ENCODE results near the gene CACFD1.
A peak's percentile ranks its signal among the peaks of the same experiment; 100 is the strongest.

Gene CACFD1
- 1.8 to 7.2 reads per million in 2 experiments for total RNA-seq

DNA sequence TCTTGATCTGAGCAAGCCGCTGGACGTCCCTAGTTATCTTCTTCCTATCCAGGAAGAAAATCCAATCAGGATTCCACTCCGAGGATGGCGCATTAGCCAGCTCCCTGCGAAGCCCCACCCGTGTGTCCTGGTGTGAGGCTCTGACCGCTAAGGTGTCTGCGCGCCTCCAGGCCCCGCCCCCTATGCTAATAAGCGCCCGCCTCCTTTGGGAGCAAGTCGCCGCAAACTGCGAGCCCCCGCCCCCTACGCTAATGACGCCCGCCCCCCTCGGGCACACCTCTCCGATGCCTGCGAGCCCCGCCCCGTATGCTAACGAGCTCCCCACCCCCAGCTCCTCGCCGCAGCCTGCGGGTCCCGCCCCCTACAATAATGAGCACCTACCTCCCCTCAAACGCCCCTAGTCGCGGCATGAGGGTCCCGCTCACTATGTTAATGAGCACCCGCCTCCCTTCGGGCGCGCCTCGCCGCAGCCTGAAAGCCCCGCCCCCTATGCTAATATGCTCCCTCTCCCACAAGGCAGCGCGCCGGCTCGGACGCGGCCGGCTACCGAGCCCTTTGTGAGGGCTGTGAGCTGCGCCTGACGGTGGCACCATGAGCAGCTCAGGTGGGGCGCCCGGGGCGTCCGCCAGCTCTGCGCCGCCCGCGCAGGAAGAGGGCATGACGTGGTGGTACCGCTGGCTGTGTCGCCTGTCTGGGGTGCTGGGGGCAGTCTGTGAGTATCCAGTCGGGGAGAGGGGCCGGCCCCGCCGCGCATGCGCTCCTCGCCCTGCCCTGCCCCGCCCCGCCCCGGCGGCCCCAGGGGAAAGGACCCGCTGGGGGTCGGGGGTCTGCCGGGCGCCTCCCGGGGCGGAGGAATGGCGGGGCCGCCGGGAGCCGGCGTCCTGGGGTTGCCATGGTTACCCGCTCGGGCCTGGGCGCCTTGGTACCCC lies at the start of gene CACFD1:
CACFD1 (plus strand) TSS at position 503 of the 929 bp plus-strand sequence; CDS start at position 592, 89 bp downstream.
- peak; percentile 90 for DNase-seq (ENCODE audit: low read depth)

DNA sequence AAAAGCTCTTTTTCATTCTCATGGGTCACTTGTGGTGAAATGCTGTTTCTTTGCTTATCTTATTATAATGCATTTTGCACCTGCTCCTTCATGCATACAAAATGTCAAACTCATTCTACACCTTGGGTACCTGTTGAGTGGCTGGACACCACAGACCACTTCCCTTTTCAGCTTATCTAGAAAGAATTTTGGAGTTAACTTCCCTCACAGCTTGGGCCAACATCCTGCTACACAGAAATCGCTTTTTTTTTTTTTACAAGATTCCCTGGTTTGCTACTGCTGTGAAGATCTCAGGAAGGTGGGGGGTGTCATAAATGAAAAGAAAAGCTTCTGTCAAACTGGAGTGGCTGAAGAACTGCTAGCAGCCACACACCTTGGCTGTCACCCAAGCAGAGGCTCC lies 44.6 kb upstream of the CACFD1 start:
- no peak for DNase-seq (ENCODE audit: low read depth)

DNA sequence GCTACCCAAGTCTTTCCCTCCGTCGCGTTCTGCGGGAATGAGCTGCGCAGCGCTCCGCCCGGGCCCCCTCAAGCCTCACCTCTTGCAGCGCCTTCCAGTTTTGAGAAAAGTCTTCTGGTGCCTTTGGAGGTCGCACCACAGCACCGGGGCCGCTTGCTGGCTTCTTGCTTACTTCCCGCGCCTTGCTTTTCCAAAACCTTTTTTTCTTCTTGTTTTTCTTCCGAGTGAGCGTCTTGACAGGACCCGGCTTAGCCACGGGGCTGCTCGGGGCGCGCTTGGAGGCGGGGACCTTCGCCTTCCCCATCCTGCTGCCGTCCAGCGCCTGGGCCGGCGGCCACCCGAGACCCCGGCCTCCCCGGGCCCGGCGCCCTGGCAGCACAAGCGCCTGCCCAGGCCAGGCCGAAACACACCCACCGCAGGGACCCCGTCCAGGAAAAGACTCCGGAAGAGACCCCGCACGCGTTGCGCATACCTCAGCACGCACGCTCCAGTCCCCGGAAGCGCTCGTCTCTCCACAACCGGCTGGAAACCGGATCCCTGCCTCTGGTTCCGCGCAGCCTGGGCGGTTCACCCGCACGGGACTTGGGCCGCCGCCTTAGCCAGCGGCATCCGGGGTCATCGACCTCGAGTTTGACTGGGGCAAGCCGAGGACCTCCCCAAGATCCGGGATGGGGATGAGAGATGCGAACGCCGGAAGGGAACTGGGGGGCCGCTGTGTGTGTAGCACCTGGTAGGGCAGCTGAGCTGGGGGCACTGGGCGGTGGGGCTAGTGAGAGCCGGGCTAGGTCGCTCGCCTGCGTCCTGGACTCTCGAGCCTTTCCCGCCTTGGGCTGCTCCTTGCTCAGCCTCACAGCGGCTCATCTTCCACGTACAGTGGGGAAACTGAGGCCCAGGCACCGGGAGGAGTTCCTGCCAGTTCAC lies 42.0 kb upstream of the CACFD1 start, which contains the start of gene REXO4:
REXO4 (minus strand) TSS at position 470 of the 921 bp plus-strand sequence; CDS start at position 304, 166 bp downstream.
- peak; percentile 66 for DNase-seq (ENCODE audit: low read depth)

DNA sequence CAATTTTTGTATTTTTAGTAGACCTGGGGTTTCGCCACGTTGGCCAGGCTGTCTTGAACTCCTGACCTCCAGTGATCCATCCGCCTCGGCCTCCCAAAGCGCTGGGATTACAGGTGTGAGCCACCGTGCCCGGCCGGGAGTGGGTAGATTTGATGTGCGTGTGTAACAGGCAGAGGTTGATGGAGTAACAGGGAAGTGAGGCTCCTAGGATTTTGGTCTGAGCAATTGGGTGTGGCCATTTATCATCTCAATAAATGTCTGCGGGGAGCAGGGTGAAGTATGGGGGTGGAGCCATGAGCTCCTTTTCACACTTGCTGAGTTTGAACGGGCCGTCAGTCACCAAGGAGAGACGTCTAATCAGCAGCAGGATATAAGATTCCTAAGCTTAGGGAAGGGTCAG lies 40.8 kb upstream of the CACFD1 start:
- no peak for DNase-seq (ENCODE audit: low read depth)

DNA sequence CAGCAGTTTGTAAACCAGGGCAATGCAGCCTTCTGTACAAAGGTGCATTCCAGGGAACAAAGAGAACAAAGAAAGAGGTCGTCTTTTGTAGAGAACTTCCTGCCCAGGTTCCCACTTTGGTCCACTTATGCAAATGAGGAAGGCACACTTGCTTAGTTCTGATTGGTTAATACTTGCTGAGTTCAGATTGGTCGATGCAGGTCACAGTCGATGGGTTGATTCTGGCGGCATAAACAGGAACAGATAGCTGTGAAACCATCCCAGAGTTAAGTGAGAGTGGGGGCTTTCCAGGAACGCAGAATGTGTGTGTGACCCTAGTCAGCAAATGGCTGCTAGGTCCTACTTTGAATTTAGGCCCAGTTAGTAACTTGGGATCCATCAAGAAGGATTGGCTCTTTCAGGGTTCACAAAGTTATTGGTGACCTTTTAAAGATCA lies 39.4 kb upstream of the CACFD1 start:
- DNase-seq (ENCODE audit: low read depth): no peak

DNA sequence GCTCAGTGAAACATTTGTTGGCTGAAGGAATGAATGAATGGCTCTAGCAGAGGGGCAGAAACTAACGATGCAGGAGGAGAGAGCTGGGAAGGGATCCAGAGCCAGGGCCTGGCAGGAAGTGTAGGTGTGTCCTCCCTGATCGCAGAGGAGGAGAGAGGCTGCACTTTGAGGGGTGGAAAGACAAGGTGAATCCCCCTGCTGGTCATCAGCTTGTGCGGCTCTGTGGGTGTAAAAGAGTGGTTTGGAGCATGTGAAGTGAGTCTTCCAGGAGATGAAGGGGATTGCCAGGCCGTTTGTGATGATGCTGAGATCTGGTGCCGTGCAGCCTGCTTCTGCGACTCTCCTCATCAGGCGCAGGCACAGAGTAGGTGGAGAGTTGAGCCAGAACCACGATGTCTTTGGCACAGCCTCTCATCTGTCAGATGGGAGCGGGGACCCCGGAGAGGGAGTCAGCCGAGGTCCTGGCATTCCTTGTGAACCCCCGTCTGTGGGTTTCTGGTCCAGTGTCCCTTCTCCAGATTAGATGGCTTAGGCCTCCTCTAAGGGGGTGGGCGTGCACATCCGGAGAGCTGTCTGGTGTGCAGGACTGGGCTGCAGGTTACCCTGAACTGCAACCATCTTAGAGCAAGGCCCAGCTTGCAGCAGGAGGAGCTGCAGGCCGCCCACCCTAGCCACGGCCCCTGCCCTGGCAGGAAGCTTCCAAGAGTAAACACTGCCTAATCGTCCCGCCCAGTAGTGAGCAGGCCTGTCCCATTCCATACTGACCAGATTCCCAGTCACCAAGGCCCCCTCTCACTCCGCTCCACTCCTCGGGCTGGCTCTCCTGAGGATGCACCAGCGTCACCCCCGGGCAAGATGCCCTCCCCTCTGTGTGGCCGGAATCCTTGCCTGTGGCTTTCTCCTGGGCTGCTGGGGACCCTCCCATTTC lies 37.9 kb upstream of the CACFD1 start, which contains the start of gene ADAMTS13:
ADAMTS13 (plus strand) TSS at position 753 of the 928 bp plus-strand sequence; CDS start at position 830, 77 bp downstream.
- DNase-seq (ENCODE audit: low read depth): no peak

DNA sequence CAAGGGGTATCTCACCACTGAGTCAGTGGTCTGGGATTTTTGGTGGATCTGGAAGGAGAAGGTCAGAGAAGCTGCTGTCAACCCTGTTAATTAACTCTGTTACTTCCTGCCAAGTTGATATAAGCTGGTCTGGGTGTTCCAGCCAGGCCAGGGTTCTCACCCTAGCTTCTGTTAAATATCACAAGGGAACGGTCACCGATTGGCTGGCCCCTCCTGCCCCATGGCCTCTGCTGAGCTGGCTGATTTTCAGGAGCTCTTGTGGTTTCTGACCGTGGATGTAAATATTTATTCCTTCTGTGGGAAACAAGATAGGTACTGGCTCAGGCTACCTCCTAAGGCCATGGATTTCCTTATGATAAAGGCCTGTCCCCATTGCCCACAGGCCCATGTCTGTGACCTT lies 36.6 kb upstream of the CACFD1 start:
- DNase-seq (ENCODE audit: low read depth): no peak

DNA sequence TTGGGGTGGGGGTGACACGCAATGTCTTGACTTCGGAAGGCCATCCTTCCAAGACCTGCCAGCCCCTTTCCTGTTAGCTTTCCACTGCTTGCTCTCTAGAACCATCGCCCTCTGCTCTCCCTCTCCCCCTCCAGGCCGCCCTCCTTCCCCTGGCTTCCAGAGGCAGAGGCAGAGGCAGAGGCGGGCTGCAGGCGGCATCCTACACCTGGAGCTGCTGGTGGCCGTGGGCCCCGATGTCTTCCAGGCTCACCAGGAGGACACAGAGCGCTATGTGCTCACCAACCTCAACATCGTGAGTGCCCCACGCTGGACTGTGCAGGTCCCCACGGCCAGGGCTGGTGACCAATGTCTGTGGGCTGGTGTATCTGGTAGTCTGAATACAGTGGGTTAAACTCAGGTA lies 35.6 kb upstream of the CACFD1 start:
- no peak for DNase-seq (ENCODE audit: low read depth)

DNA sequence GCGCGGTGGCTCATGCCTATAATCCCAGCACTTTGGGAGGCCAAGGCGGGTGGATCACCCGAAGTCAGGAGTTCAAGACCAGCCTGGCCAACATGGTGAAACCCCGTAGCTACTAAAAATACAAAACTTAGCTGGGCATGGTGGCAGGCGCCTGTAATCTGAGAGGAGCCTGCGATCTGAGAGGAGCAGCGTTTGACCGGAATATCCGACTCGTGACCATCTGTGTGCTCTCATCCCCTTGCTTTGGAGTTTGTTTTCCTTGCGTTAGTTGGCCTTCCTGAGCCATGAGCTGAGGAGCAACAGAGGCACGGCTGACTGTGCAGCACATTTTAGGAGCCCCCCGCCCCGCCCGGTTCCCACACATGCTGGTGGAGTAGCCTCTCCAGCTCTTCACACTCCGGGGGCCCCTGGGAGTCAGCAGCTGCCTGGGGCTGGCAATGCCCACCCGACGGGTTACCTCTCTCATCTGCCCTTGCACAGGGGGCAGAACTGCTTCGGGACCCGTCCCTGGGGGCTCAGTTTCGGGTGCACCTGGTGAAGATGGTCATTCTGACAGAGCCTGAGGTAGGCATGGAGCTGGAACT lies 34.6 kb upstream of the CACFD1 start:
- no peak for DNase-seq (ENCODE audit: low read depth)

DNA sequence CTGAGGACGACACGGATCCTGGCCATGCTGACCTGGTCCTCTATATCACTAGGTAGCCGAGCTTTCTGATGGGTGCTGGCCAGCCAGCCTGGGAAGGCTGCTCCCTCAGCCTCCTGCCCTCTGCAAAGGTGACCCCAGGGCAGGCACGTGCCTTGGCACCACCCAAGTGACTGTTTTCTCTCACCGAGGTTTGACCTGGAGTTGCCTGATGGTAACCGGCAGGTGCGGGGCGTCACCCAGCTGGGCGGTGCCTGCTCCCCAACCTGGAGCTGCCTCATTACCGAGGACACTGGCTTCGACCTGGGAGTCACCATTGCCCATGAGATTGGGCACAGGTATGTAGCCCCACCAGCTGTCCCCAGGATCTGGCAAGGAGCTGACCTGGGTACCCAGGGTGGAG lies 33.8 kb upstream of the CACFD1 start:
- DNase-seq (ENCODE audit: low read depth): no peak

DNA sequence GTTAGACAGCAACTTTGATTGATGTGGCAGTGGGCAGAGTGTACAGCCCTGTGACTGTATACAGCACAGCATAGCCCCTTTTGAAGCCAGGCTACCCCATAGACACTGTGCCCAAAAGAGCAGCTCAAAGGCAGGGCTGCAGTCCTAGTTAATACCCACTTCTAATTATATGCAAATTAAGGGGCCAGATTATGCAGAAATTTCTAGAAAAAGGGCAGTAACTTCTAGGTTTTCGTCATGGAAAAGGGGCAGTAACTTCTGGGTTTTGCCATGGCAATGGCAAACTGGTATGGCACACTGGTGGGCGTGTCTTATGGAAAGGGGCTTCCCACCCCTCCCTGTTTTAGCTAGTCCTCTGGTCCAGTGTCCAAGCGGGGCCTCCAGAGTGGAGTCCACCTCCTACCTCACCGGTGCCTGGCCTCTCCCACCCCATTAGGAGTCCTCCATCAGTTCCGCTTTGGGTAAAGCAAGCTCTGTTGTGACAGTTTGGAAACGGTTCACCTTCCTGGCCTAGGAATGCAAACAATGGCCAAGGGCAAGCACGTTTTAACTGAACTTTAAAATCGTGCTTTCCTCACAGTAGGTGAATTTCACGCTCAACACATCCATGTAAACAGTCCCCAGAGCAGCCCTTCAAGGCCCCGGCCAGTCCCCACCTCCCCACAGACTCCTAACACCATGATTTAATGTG lies 32.0 kb upstream of the CACFD1 start:
- no peak for DNase-seq (ENCODE audit: low read depth)

DNA sequence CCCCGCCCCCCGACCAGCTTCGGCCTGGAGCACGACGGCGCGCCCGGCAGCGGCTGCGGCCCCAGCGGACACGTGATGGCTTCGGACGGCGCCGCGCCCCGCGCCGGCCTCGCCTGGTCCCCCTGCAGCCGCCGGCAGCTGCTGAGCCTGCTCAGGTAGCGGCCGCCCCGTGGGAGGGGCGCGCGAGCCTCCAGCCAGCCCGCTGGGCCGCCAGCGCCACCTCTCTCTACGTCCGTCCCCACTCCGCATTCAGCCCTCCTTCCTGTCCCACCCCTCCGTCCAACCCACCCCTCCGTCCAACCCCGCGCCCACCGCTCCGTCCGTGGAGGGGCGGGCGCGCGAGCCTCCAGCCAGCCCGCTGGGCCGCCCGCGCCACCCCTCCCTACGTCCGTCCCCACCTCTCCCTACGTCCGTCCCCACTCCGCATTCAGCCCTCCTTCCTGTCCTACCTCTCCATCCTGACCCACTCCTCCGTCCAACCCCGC lies 31.1 kb upstream of the CACFD1 start:
- no peak for DNase-seq (ENCODE audit: low read depth)

DNA sequence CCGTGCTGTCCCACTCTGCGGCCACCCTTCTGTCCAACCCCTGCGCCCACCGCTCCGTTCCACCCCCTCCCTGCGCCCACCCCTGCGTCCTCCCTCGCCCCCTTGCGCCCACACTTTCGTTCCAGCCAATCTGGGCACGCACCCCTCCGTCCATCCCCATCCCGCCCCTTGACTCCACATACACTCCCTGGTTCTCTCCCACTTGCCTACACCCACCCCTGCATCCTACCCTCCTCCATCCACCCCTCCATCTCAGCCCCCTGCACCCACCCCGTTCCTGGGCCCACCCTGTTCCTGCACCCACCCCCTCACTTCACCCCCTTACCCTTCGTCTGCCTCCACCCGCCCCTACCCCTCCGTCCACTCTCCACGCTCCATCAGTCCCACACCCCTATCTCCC lies 30.6 kb upstream of the CACFD1 start:
- no peak for DNase-seq (ENCODE audit: low read depth)

DNA sequence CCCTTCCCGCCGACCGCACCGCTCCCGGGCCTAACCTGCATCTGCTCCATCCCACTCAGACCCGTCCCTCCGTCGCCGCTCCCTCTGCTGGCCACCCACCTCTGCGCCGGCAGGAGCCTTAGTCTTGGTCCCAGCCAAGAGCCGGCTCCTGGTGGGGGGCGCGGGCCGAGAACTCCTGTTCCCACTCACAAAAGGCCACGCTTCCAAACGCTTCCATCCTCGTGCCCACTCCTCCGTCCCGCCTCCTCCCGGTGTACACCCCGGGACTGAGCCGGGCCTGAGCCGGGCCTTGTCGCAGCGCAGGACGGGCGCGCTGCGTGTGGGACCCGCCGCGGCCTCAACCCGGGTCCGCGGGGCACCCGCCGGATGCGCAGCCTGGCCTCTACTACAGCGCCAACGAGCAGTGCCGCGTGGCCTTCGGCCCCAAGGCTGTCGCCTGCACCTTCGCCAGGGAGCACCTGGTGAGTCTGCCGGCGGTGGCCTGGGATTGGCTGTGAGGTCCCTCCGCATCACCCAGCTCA lies 30.1 kb upstream of the CACFD1 start:
- no peak for DNase-seq (ENCODE audit: low read depth)

DNA sequence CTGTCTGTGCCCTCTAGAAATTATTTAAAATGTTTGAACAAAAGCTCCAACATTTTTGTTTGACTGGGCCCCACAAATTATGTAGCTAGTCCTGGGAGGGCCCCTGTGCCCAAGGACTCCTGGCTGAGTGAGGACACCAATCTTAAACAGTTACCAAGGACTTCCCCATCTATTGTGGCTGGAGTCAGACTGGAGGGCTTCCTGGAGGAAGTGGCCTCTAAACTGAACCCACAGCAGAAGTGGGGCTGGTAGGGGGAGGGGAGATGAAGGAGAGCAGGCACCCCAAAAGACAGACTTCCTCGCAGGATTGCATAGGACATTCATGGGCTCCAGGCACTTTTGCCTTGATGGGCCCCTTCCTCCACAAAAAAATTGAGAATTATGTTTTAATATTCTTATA lies 29.5 kb upstream of the CACFD1 start:
- DNase-seq (ENCODE audit: low read depth): no peak

DNA sequence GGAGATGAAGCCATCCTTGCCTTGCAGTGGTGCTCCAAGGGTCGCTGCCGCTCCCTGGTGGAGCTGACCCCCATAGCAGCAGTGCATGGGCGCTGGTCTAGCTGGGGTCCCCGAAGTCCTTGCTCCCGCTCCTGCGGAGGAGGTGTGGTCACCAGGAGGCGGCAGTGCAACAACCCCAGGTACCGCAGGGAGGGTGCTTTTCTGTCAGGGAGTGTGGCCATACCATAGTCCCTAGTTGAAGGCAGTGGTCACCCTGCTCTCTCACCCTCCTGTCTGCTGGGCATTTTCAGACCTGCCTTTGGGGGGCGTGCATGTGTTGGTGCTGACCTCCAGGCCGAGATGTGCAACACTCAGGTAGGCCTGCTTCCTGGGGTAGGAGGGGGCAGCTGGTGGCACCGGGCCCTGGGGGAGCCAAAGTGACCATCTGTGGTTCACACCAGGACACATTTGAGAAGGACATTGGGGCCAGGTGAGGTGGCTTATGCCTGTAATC lies 26.4 kb upstream of the CACFD1 start:
- no peak for DNase-seq (ENCODE audit: low read depth)

DNA sequence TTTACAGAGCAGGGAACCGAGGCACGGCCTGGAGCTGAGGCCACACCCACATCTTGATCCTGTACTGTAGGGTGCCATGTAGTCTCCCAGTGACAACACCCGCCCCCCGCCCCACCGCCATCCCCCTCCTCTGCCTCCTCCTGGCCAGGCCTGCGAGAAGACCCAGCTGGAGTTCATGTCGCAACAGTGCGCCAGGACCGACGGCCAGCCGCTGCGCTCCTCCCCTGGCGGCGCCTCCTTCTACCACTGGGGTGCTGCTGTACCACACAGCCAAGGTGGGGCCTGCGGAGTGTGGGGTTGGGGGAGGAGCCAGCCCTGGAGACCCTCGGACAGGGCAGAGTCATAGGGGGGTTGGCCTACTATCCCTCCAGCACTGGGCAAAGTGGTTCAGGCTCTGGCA lies 23.1 kb upstream of the CACFD1 start:
- DNase-seq (ENCODE audit: low read depth): no peak

DNA sequence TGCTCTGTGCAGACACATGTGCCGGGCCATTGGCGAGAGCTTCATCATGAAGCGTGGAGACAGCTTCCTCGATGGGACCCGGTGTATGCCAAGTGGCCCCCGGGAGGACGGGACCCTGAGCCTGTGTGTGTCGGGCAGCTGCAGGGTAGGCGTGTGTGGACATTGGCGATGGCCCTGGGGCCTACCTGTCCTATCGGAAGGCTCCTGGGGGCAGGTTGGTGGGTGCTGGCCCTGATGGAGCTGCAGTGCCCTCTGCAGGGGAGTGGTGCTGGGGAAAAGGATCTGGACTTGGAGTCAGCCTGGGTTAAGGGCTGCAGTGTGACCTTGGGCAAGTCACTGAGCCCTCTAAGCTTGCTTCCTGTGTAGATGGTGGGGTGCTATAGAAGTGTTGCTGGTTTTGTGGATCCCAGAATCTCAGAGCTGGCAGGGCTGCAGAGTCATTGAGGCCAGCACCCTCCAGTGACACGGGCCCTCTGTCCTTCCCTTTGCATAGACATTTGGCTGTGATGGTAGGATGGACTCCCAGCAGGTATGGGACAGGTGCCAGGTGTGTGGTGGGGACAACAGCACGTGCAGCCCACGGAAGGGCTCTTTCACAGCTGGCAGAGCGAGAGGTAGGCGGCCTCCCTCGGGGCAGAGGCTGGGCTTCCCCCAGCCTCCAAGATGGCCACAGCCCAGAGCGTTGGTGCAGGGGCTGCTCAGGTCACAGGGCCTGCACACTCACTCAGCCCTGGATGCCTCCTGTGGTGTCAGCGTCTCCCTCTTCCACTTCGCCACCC lies 21.8 kb upstream of the CACFD1 start:
- DNase-seq (ENCODE audit: low read depth): no peak

DNA sequence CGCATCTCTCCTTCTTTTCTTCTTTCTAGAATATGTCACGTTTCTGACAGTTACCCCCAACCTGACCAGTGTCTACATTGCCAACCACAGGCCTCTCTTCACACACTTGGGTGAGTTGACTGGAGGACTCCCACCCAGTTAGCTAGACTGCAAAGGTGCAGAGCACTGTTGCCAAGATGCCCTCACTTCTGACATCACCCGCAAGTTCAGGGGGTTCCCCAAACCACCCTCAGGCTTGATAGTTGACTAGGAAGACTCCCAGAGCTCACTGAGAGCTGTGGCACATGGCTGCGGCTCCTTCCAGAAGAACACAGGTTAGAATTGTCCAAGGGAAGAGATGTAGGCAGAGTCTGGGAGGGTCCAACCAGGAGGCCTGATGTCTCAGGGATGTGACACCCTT lies 20.4 kb upstream of the CACFD1 start:
- DNase-seq (ENCODE audit: low read depth): no peak
